Measurements from ENCODE around the gene CTNNBIP1.

The CTNNBIP1 gene

GRCh38 chr1:9874959-9875635 is 35.0 kb downstream of the CTNNBIP1 start:
- no peak overlapping the region for H3K4me3 ChIP-seq (ENCODE audit: low read depth in 1 of 2, low read length in 1 of 2)

GRCh38 chr1:9874412-9874811 is 35.7 kb downstream of the CTNNBIP1 start:
- no peak overlapping the region for H3K27ac ChIP-seq

More at GRCh38 chr1:9874959-9875635, 35.0 kb downstream of the CTNNBIP1 start:
- Histone ChIP-seq H3K36me3 (peaks cover 30% of the 10 kb centered on the region), H3K4me1 (ENCODE audit: control insufficient read depth in 1 of 2, insufficient read depth in 1 of 2, low read depth in 1 of 2, low read length in 1 of 2) (peaks cover 0 to 4% of the 10 kb centered on the region in 2 experiments), H3K9me3 (no peaks in the 10 kb centered on the region), H3K27me3 (no peaks in the 10 kb centered on the region), H3K27ac (no peak overlapping the region)
- TF ChIP-seq CTCF (IDR thresholded peaks at IDR 0.05), result peak; percentile 94

GRCh38 chr1:9873992-9874391 is 36.1 kb downstream of the CTNNBIP1 start:
- H3K9me3 ChIP-seq, result no peaks in the 10 kb centered on the region
- no peak overlapping the region for H3K4me3 ChIP-seq (ENCODE audit: low read depth in 1 of 2, low read length in 1 of 2)
- no peaks in the 10 kb centered on the region for H3K27me3 ChIP-seq
- H3K4me1 ChIP-seq (ENCODE audit: control insufficient read depth in 1 of 2, insufficient read depth in 1 of 2, low read depth in 1 of 2, low read length in 1 of 2), result peaks cover 0 to 4% of the 10 kb centered on the region in 2 experiments
- H3K27ac ChIP-seq, result no peak overlapping the region
- H3K36me3 ChIP-seq, result peaks cover 41% of the 10 kb centered on the region
- TF ChIP-seq CTCF (IDR thresholded peaks at IDR 0.05), result no peak

More at GRCh38 chr1:9874412-9874811, 35.7 kb downstream of the CTNNBIP1 start:
- Histone ChIP-seq H3K9me3 (no peaks in the 10 kb centered on the region), H3K27me3 (no peaks in the 10 kb centered on the region), H3K4me3 (ENCODE audit: low read depth in 1 of 2, low read length in 1 of 2) (no peak overlapping the region), H3K36me3 (peaks cover 36% of the 10 kb centered on the region), H3K4me1 (ENCODE audit: control insufficient read depth in 1 of 2, insufficient read depth in 1 of 2, low read depth in 1 of 2, low read length in 1 of 2) (peaks cover 0 to 4% of the 10 kb centered on the region in 2 experiments)
- no peak for TF ChIP-seq CTCF (IDR thresholded peaks at IDR 0.05)

GRCh38 chr1:9873385-9873784 is 36.7 kb downstream of the CTNNBIP1 start:
- H3K36me3 ChIP-seq, result peaks cover 47% of the 10 kb centered on the region

GRCh38 chr1:9872430-9873165 is 37.5 kb downstream of the CTNNBIP1 start:
- Histone ChIP-seq H3K36me3 (peaks cover 54% of the 10 kb centered on the region), H3K4me3 (ENCODE audit: low read depth in 1 of 2, low read length in 1 of 2) (no peak overlapping the region), H3K4me1 (ENCODE audit: control insufficient read depth in 1 of 2, insufficient read depth in 1 of 2, low read depth in 1 of 2, low read length in 1 of 2) (peaks cover 0 to 4% of the 10 kb centered on the region in 2 experiments), H3K9me3 (no peaks in the 10 kb centered on the region), H3K27ac (no peak overlapping the region), H3K27me3 (no peaks in the 10 kb centered on the region)
- TF ChIP-seq CTCF (IDR thresholded peaks at IDR 0.05), result no peak

More at GRCh38 chr1:9873385-9873784, 36.7 kb downstream of the CTNNBIP1 start:
- Histone ChIP-seq H3K27me3 (no peaks in the 10 kb centered on the region), H3K9me3 (no peaks in the 10 kb centered on the region), H3K27ac (no peak overlapping the region), H3K4me3 (ENCODE audit: low read depth in 1 of 2, low read length in 1 of 2) (no peak overlapping the region), H3K4me1 (ENCODE audit: control insufficient read depth in 1 of 2, insufficient read depth in 1 of 2, low read depth in 1 of 2, low read length in 1 of 2) (peaks cover 0 to 4% of the 10 kb centered on the region in 2 experiments)
- no peak for TF ChIP-seq CTCF (IDR thresholded peaks at IDR 0.05)
